IMR-90 (cell line): ENCODE results near the gene THSD1. TPM values are rescaled to one million over a fixed set of nuclear protein-coding genes. Genes with fewer than 3 reads are reported as not detected.

ENCODE experiments used
- ATAC-seq: fragments of 200-7000 bp; cut with Tn5 transposase; 2 replicates; pipeline ENCODE4 v1.9.1; 2020; ENCODE audit warnings: low read depth, mild to moderate bottlenecking, moderate library complexity
- BruUV-seq: library from RNA; stranded (reverse); fragments of 400-500 nt; replicated peaks from 2 replicates; lab custom pipeline; 2021; lab: Mats Ljungman, UMichigan
- CTCF ChIA-PET: fragments of 300-600 bp; formaldehyde crosslinking; extraction: SDS; loops from one replicate; lab custom pipeline; 2021; ENCODE audit warnings: antibody characterized with exemption; lab: Yijun Ruan, JAX
- POLR2A ChIA-PET: fragments of 300-600 bp; sonication (Branson Sonifier 250); formaldehyde crosslinking; loops from one replicate; lab custom pipeline; 2022; ENCODE audit warnings: antibody characterized with exemption; ENCODE audit not compliant: unreplicated experiment; lab: Charles Lee
- DNase-seq: peaks from one replicate; pipeline ENCODE4 v3.0.0; 2013
- H2AFZ ChIP-seq: replicated peaks from 2 replicates; pipeline ENCODE3; 2013; ENCODE audit warnings: low read length, mild to moderate bottlenecking; ENCODE audit not compliant: poor library complexity
- H2AK5ac ChIP-seq: 2 replicates; pipeline ENCODE4 v1.6.1; 2013; ENCODE audit warnings: low read depth, low read length, inconsistent platforms
- H2AK9ac ChIP-seq: replicated peaks from 2 replicates; pipeline ENCODE3; 2013; ENCODE audit warnings: mild to moderate bottlenecking, low read depth, low read length, moderate library complexity; ENCODE audit not compliant: poor library complexity
- H2BK120ac ChIP-seq: 2 replicates; pipeline ENCODE4 v1.6.1; 2013; ENCODE audit warnings: low read depth, low read length, inconsistent platforms
- H2BK15ac ChIP-seq: 3 replicates; pipeline ENCODE4 v1.6.1; 2013; ENCODE audit warnings: low read depth, low read length, inconsistent platforms
- H2BK20ac ChIP-seq: 2 replicates; pipeline ENCODE4 v1.6.1; 2013; ENCODE audit warnings: low read depth, mild to moderate bottlenecking, inconsistent platforms, low read length, moderate library complexity
- H2BK5ac ChIP-seq: 2 replicates; pipeline ENCODE4 v1.6.1; 2013; ENCODE audit warnings: mild to moderate bottlenecking, low read depth, low read length, inconsistent platforms; ENCODE audit not compliant: poor library complexity, severe bottlenecking
- H3K14ac ChIP-seq: replicated peaks from 2 replicates; pipeline ENCODE4 v1.6.1; 2013; ENCODE audit warnings: low read depth, low read length, inconsistent platforms
- H3K18ac ChIP-seq: 2 replicates; pipeline ENCODE4 v1.6.1; 2013; ENCODE audit warnings: low read depth, low read length, control low read depth
- H3K23ac ChIP-seq: 2 replicates; pipeline ENCODE4 v1.6.1; 2013; ENCODE audit warnings: low read depth, low read length, inconsistent platforms
- H3K27ac ChIP-seq: 2 replicates; pipeline ENCODE4 v1.5.1; 2013; ENCODE audit warnings: mild to moderate bottlenecking, control low read depth, low read length; ENCODE audit not compliant: insufficient read depth
- H3K27me3 ChIP-seq: 2 replicates; pipeline ENCODE4 v1.6.1; 2013; ENCODE audit warnings: low read length; ENCODE audit not compliant: control insufficient read depth, insufficient read depth
- H3K36me3 ChIP-seq: 2 replicates; pipeline ENCODE4 v1.6.1; 2013; ENCODE audit warnings: low read length, mixed read lengths; ENCODE audit not compliant: control insufficient read depth, insufficient read depth
- H3K4ac ChIP-seq: 2 replicates; pipeline ENCODE4 v1.6.1; 2013; ENCODE audit warnings: low read depth, low read length, inconsistent platforms
- H3K4me1 ChIP-seq: 2 replicates; pipeline ENCODE4 v1.6.1; 2013; ENCODE audit warnings: low read length, mixed read lengths; ENCODE audit not compliant: control insufficient read depth, insufficient read depth
- H3K4me2 ChIP-seq: 2 replicates; pipeline ENCODE4 v1.6.1; 2013; ENCODE audit warnings: low read depth, mild to moderate bottlenecking, control low read depth, low read length, moderate library complexity
- H3K4me3 ChIP-seq: 2 replicates; pipeline ENCODE4 v1.5.1; 2013; ENCODE audit warnings: low read depth, mild to moderate bottlenecking, control low read depth, low read length, moderate library complexity; ENCODE audit not compliant: insufficient read depth
- H3K56ac ChIP-seq: 2 replicates; pipeline ENCODE4 v1.6.1; 2013; ENCODE audit warnings: low read length, inconsistent platforms; ENCODE audit not compliant: insufficient read depth; ENCODE audit errors: extremely low read depth
- H3K79me1 ChIP-seq, 2 experiments: 2 replicates each; pipeline ENCODE4 v1.6.1; 2013; ENCODE audit warnings: low read length in 2 of 2, inconsistent platforms in 1 of 2, low read depth in 1 of 2
- H3K9ac ChIP-seq: 2 replicates; pipeline ENCODE4 v1.6.1; 2013; ENCODE audit warnings: low read depth, low read length, control low read depth
- H3K9me1 ChIP-seq: 2 replicates; pipeline ENCODE4 v1.6.1; 2013; ENCODE audit warnings: low read length, inconsistent platforms; ENCODE audit not compliant: insufficient read depth
- H3K9me3 ChIP-seq: 2 replicates; pipeline ENCODE4 v1.6.1; 2013; ENCODE audit warnings: low read length; ENCODE audit not compliant: control insufficient read depth, insufficient read depth
- H4K20me1 ChIP-seq: 2 replicates; pipeline ENCODE4 v1.6.1; 2013; ENCODE audit warnings: low read length, inconsistent platforms; ENCODE audit not compliant: insufficient read depth
- H4K5ac ChIP-seq: 2 replicates; pipeline ENCODE4 v1.6.1; 2013; ENCODE audit warnings: mild to moderate bottlenecking, low read depth, low read length, control low read depth
- H4K8ac ChIP-seq, 2 experiments: 2 replicates each; pipeline ENCODE4 v1.6.1; 2013; ENCODE audit warnings: low read depth in 2 of 2, low read length in 2 of 2, control low read depth in 1 of 2, inconsistent platforms in 1 of 2
- H4K91ac ChIP-seq: 2 replicates; pipeline ENCODE4 v1.6.1; 2013; ENCODE audit warnings: low read depth, low read length, inconsistent platforms; ENCODE audit not compliant: insufficient read depth
- CEBPB ChIP-seq: IDR thresholded peaks from 2 replicates; pipeline ENCODE4 v1.6.1; 2012; ENCODE audit warnings: low read depth, low read length, improper control_type of control experiment
- CHD1 ChIP-seq: IDR thresholded peaks from 2 replicates; pipeline ENCODE4 v1.6.1; 2012; ENCODE audit warnings: low read depth, low read length, improper control_type of control experiment
- FOS ChIP-seq: fragments of 150-350 bp; IDR thresholded peaks from 2 replicates; pipeline ENCODE4 v1.6.1; 2016; ENCODE audit warnings: low read depth, low read length
- WGBS, 2 experiments: methylation state at CpG; one replicate each; pipeline versions ENCODE4 v1.1.5 to v1.1.7; 2013; ENCODE audit warnings: missing lambda C conversion rate in 2 of 2; ENCODE audit not compliant: insufficient read length in 1 of 2; ENCODE audit errors: extremely low coverage in 2 of 2; 5-methylcytosine and 5-hydroxymethylcytosine counted together
- dilution Hi-C: fragments of 300-500 bp; cut with HindIII; formaldehyde crosslinking; loops from one replicate; pipeline ENCODE4 v1.14.3; 2018; ENCODE audit warnings: low sequenced_read_pairs; ENCODE audit not compliant: unreplicated experiment
- in situ Hi-C: fragments of 300-500 bp; cut with MboI; formaldehyde crosslinking; loops from 3 replicates; pipeline ENCODE4 v1.14.3; 2019; ENCODE audit warnings: low sequenced_read_pairs, inconsistent platforms, mixed read lengths
- intact Hi-C: fragments of 100-400 bp; cut with micrococcal nuclease; formaldehyde crosslinking; loops from 2 replicates; pipeline ENCODE4 v1.10.0; 2022
- polyA plus RNA-seq, 3 experiments: library from polyadenylated mRNA; depleted of rRNA; stranded (reverse); fragments of >200 nt; gene quantifications; 2 replicates each; pipeline ENCODE4 v1.2.3, GENCODE V29; 2012; ENCODE audit warnings: low replicate concordance in 1 of 3
- total RNA-seq: library from RNA; depleted of rRNA; stranded (reverse); fragments of >200 nt; gene quantifications from 2 replicates; pipeline ENCODE4 v1.2.3, GENCODE V29; 2012

THSD1 gene
- total and polyA plus RNA-seq, 2 of the 4 experiments (the other 2 are of a cell fraction): 12.1 to 19.0 TPM

- Histone ChIP-seq H3K9ac (no peak overlapping the region), H2BK5ac (no peak overlapping the region), H3K4me1 (peaks cover 3% of the 10 kb centered on the region), H3K36me3 (no peaks in the 10 kb centered on the region), H3K79me1 (no peaks in the 10 kb centered on the region), H2AFZ (peak overlapping the region; percentile 38), H3K4ac (no peak overlapping the region), H3K23ac (no peak overlapping the region), H3K27ac (no peak overlapping the region), H4K20me1 (no peaks in the 10 kb centered on the region), H2AK5ac (no peak overlapping the region), H2BK120ac (no peak overlapping the region), H3K18ac (no peak overlapping the region), H4K91ac (no peak overlapping the region), H4K8ac (no peak overlapping the region), H2AK9ac (no peak overlapping the region), H3K9me1 (no peaks in the 10 kb centered on the region), H3K27me3 (no peaks in the 10 kb centered on the region), H3K9me3 (no peaks in the 10 kb centered on the region), H3K4me2 (peak overlapping the region; percentile 20; the same call in 1 of the 2 replicates), H3K56ac (no peak overlapping the region), H3K14ac (no peak overlapping the region), H4K5ac (no peak overlapping the region), H3K4me3 (no peak overlapping the region), H2BK20ac (no peak overlapping the region), H2BK15ac (no peak overlapping the region)
- no TSS peak for BruUV-seq
- TF ChIP-seq CHD1: no peak
- TF ChIP-seq FOS: 0 out of 2 replicates have a peak, but pooled peaks have one; percentile 25
- TF ChIP-seq CEBPB: no peak
- intact Hi-C loops (no loop called here), in situ Hi-C loops (no loop called here), dilution Hi-C loops (no loop called here)
- no CpG with 5 or more reads among the region's 3 CpGs for WGBS, 2 experiments
- DNase-seq (peak; percentile 63), ATAC-seq (peak; percentile 65)
- ChIA-PET POLR2A (no interaction called here), CTCF (no interaction called here)
These were observed 34.2 kb downstream of the THSD1 start for GRCh38 chr13:52371736-52372247.
